H1 (cell line): ENCODE measurements around the gene XRN2. TPM values are rescaled to one million over a fixed set of nuclear protein-coding genes. Genes with fewer than 3 reads are reported as not detected.

Source experiments
- CTCF ChIA-PET: fragments of 300-600 bp; sonication (Branson Sonifier 250); formaldehyde crosslinking; loops from one replicate; lab custom pipeline; 2021; ENCODE audit not compliant: partially characterized antibody; lab: Charles Lee
- POLR2A ChIA-PET: fragments of 300-600 bp; sonication (Branson Sonifier 250); formaldehyde crosslinking; loops from one replicate; lab custom pipeline; 2021; ENCODE audit warnings: inconsistent platforms; ENCODE audit not compliant: partially characterized antibody; lab: Charles Lee
- DNase-seq, 2 experiments: peaks; one replicate each; pipeline versions ENCODE4 v3.0.0 to v3.0.0-alpha.2; 2010 to 2022; ENCODE audit warnings: low spot score in 2 of 2, low read depth in 1 of 2, mixed read lengths in 1 of 2
- FAIRE-seq: peaks from 2 replicates; lab custom pipeline; 2011; peaks lifted over from hg19 to GRCh38; lab: Jason Lieb, UNC
- H2AFZ ChIP-seq: 2 replicates; pipeline ENCODE4 v1.8.1; 2012; ENCODE audit warnings: low read length, inconsistent platforms
- H2AK5ac ChIP-seq: 2 replicates; pipeline ENCODE4 v1.6.1; 2013; ENCODE audit warnings: low read depth, low read length
- H2BK120ac ChIP-seq: replicated peaks from 2 replicates; pipeline ENCODE3; 2013; ENCODE audit warnings: low read depth, low read length, inconsistent platforms
- H2BK12ac ChIP-seq: 2 replicates; pipeline ENCODE4 v1.6.1; 2013; ENCODE audit warnings: low read depth, low read length
- H2BK15ac ChIP-seq: 2 replicates; pipeline ENCODE4 v1.6.1; 2013; ENCODE audit warnings: low read length
- H2BK20ac ChIP-seq: 2 replicates; pipeline ENCODE4 v1.6.1; 2013; ENCODE audit warnings: low read length
- H2BK5ac ChIP-seq: 2 replicates; pipeline ENCODE4 v1.6.1; 2013; ENCODE audit warnings: low read depth, low read length
- H3K14ac ChIP-seq: 2 replicates; pipeline ENCODE4 v1.6.1; 2013; ENCODE audit warnings: inconsistent platforms; ENCODE audit not compliant: insufficient read length
- H3K18ac ChIP-seq: 2 replicates; pipeline ENCODE4 v1.6.1; 2013; ENCODE audit warnings: low read length; ENCODE audit errors: extremely low read depth
- H3K23ac ChIP-seq: 2 replicates; pipeline ENCODE4 v1.6.1; 2013; ENCODE audit warnings: inconsistent platforms; ENCODE audit not compliant: insufficient read length
- H3K23me2 ChIP-seq: 2 replicates; pipeline ENCODE4 v1.6.1; 2013; ENCODE audit warnings: low read depth, low read length
- H3K27ac ChIP-seq: 2 replicates; pipeline ENCODE4 v1.6.1; 2011; ENCODE audit warnings: low read depth, low read length, inconsistent platforms
- H3K27me3 ChIP-seq, 4 experiments: replicated peaks in 1 of 4; 1 replicate in 1 of 4; 2 replicates in 3 of 4; pipeline versions ENCODE4 v1.6.1 to v1.8.1; 2011 to 2013; ENCODE audit warnings: low read length in 3 of 4, mild to moderate bottlenecking in 3 of 4, inconsistent platforms in 2 of 4, mixed read lengths in 2 of 4, moderate library complexity in 1 of 4; ENCODE audit not compliant: control insufficient read depth in 3 of 4, insufficient read depth in 3 of 4; ENCODE audit errors: extremely low read depth in 1 of 4
- H3K36me3 ChIP-seq, 4 experiments: 2 replicates each; pipeline versions ENCODE4 v1.6.1 to v1.8.1; 2011 to 2013; ENCODE audit warnings: mild to moderate bottlenecking in 4 of 4, low read length in 3 of 4, moderate library complexity in 2 of 4, control low read depth in 1 of 4, inconsistent platforms in 1 of 4; ENCODE audit not compliant: insufficient read depth in 4 of 4, control insufficient read depth in 2 of 4
- H3K4ac ChIP-seq: replicated peaks from 2 replicates; pipeline ENCODE3; 2013; ENCODE audit warnings: low read length, low read depth, mixed read lengths, inconsistent platforms; ENCODE audit not compliant: insufficient read length
- H3K4me1 ChIP-seq, 4 experiments: replicated peaks in 1 of 4; 1 replicate in 1 of 4; 2 replicates in 3 of 4; pipeline versions ENCODE4 v1.6.1 to v1.8.1; 2011 to 2013; ENCODE audit warnings: low read length in 3 of 4, inconsistent platforms in 2 of 4, mixed read lengths in 1 of 4; ENCODE audit not compliant: insufficient read depth in 4 of 4, control insufficient read depth in 3 of 4
- H3K4me2 ChIP-seq, 2 experiments: 2 replicates each; pipeline versions ENCODE4 v1.6.1 to v1.8.1; 2011 to 2013; ENCODE audit warnings: low read depth in 2 of 2, low read length in 2 of 2, control low read depth in 1 of 2, inconsistent platforms in 1 of 2, mild to moderate bottlenecking in 1 of 2; ENCODE audit not compliant: insufficient read depth in 1 of 2
- H3K4me3 ChIP-seq, 4 experiments: fragments of 200-600, 300-600 bp in 1 of 4; sonication (generic), shearing (Covaris generic), sonication (Bioruptor Twin) in 1 of 4; 2 replicates each; pipeline versions ENCODE4 v1.5.1 to v1.8.1; 2011 to 2016; ENCODE audit warnings: low read length in 4 of 4, low read depth in 3 of 4, control low read depth in 2 of 4, inconsistent platforms in 2 of 4, mild to moderate bottlenecking in 2 of 4, mixed read lengths in 1 of 4, moderate library complexity in 1 of 4; ENCODE audit not compliant: insufficient read depth in 2 of 4; ENCODE audit errors: extremely low read depth in 1 of 4
- H3K56ac ChIP-seq: replicated peaks from 2 replicates; pipeline ENCODE3; 2013; ENCODE audit warnings: low read depth, mild to moderate bottlenecking, mixed read lengths, low read length, inconsistent platforms; ENCODE audit not compliant: insufficient read length
- H3K79me1 ChIP-seq: 2 replicates; pipeline ENCODE4 v1.6.1; 2013; ENCODE audit warnings: low read depth, low read length, control low read depth
- H3K79me2 ChIP-seq, 2 experiments: 2 replicates each; pipeline versions ENCODE4 v1.6.1 to v1.8.1; 2012 to 2013; ENCODE audit warnings: low read length in 2 of 2, mild to moderate bottlenecking in 2 of 2, inconsistent platforms in 1 of 2; ENCODE audit not compliant: insufficient read depth in 2 of 2, control insufficient read depth in 1 of 2
- H3K9ac ChIP-seq, 4 experiments: replicated peaks in 1 of 4; 1 replicate in 1 of 4; 2 replicates in 3 of 4; pipeline versions ENCODE4 v1.6.1 to v1.8.1; 2011 to 2013; ENCODE audit warnings: low read depth in 3 of 4, low read length in 3 of 4, control low read depth in 2 of 4, mild to moderate bottlenecking in 2 of 4, moderate library complexity in 2 of 4, inconsistent platforms in 1 of 4; ENCODE audit errors: extremely low read depth in 1 of 4
- H3K9me3 ChIP-seq, 2 experiments: 2 replicates each; pipeline versions ENCODE4 v1.6.1 to v1.8.1; 2012 to 2013; ENCODE audit warnings: mild to moderate bottlenecking in 2 of 2, moderate library complexity in 2 of 2, control low read depth in 1 of 2, inconsistent platforms in 1 of 2, low read depth in 1 of 2, low read length in 1 of 2, mixed read lengths in 1 of 2; ENCODE audit not compliant: insufficient read depth in 2 of 2
- H4K20me1 ChIP-seq, 2 experiments: replicated peaks in 1 of 2; 2 replicates each; pipeline versions ENCODE3 to v1.8.1; 2011 to 2013; ENCODE audit warnings: inconsistent platforms in 2 of 2, low read length in 2 of 2, mild to moderate bottlenecking in 1 of 2; ENCODE audit not compliant: insufficient read depth in 2 of 2, control insufficient read depth in 1 of 2
- H4K5ac ChIP-seq: 2 replicates; pipeline ENCODE4 v1.6.1; 2013; ENCODE audit warnings: low read length, low read depth, mixed read lengths, inconsistent platforms; ENCODE audit not compliant: insufficient read length
- H4K8ac ChIP-seq: 2 replicates; pipeline ENCODE4 v1.8.0; 2013; ENCODE audit warnings: mild to moderate bottlenecking, moderate library complexity, low read length, inconsistent platforms; ENCODE audit not compliant: insufficient read depth; ENCODE audit errors: extremely low read depth
- H4K91ac ChIP-seq: replicated peaks from 2 replicates; pipeline ENCODE3; 2013; ENCODE audit warnings: low read length, mixed read lengths, inconsistent platforms; ENCODE audit not compliant: insufficient read length
- CBX5 ChIP-seq: fragments of 300-800, 300-1000 bp; sonication (generic); IDR thresholded peaks from 2 replicates; pipeline ENCODE4 v1.7.1; 2016; ENCODE audit warnings: antibody characterized with exemption, low read length, low read depth
- EGR1 ChIP-seq: IDR thresholded peaks from 2 replicates; pipeline ENCODE4 v1.6.1; 2011; ENCODE audit warnings: low read depth, low read length, borderline replicate concordance
- JUN ChIP-seq: IDR thresholded peaks from 2 replicates; pipeline ENCODE4 v1.6.1; 2011; ENCODE audit warnings: low read depth, mild to moderate bottlenecking, improper control_type of control experiment, low read length
- RBBP5 ChIP-seq: IDR thresholded peaks from 2 replicates; pipeline ENCODE4 v1.7.1; 2012; ENCODE audit warnings: low read depth, mild to moderate bottlenecking, inconsistent platforms, low read length, moderate library complexity, borderline replicate concordance
- RFX5 ChIP-seq: IDR thresholded peaks from 2 replicates; pipeline ENCODE4 v1.6.1; 2011; ENCODE audit warnings: low read depth, low read length, improper control_type of control experiment, borderline replicate concordance
- RXRA ChIP-seq: IDR thresholded peaks from 2 replicates; pipeline ENCODE4 v1.6.1; 2011; ENCODE audit warnings: low read depth, mild to moderate bottlenecking, low read length, moderate library complexity; ENCODE audit not compliant: insufficient read depth
- SIX5 ChIP-seq: IDR thresholded peaks from 2 replicates; pipeline ENCODE4 v1.6.1; 2011; ENCODE audit warnings: mild to moderate bottlenecking, low read depth, low read length
- SP1 ChIP-seq: IDR thresholded peaks from 2 replicates; pipeline ENCODE4 v1.6.1; 2011; ENCODE audit warnings: low read depth, low read length
- SP2 ChIP-seq: IDR thresholded peaks from 2 replicates; pipeline ENCODE4 v1.6.1; 2012; ENCODE audit warnings: mild to moderate bottlenecking, low read length, inconsistent platforms
- SUZ12 ChIP-seq: fragments of 200-600 bp; sonication (generic); IDR thresholded peaks from 2 replicates; pipeline ENCODE4 v1.6.1; 2012; ENCODE audit warnings: mild to moderate bottlenecking, inconsistent platforms, low read length, moderate library complexity, mixed read lengths
- TEAD4 ChIP-seq: IDR thresholded peaks from 2 replicates; pipeline ENCODE4 v1.6.1; 2012; ENCODE audit warnings: low read depth, low read length, inconsistent platforms, mixed read lengths
- YY1 ChIP-seq: IDR thresholded peaks from 2 replicates; pipeline ENCODE4 v1.6.1; 2011; ENCODE audit warnings: low read depth, mild to moderate bottlenecking, low read length
- polyA plus RNA-seq, 7 experiments: library from polyadenylated mRNA; depleted of rRNA in 3 of 7; stranded (reverse) in 5 of 7; unstranded in 2 of 7; fragments of >200 nt in 5 of 7; fragments of 200-250 nt in 2 of 7; gene quantifications; 1 replicate in 5 of 7; 2 replicates in 1 of 7; 4 replicates in 1 of 7; pipeline versions ENCODE4 v1.2.1 to v1.2.3, GENCODE V29; 2011 to 2013; ENCODE audit warnings: missing spikeins in 2 of 7, mixed read lengths in 2 of 7
- total RNA-seq: library from RNA; stranded (reverse); fragmentation: NEBNext Ultra II Directional; extraction: Animal tissue kit (Norgen Biotek cat#: 25700); gene quantifications from 2 replicates; pipeline ENCODE4 v1.2.1, GENCODE V29; 2021
- TF ChIP-seq, protein P1 (sequence below): IDR thresholded peaks from 2 replicates; pipeline ENCODE4 v1.6.1; 2012; ENCODE audit warnings: low read length, inconsistent platforms
- TF ChIP-seq, protein P2 (sequence below): IDR thresholded peaks from 2 replicates; pipeline ENCODE4 v1.6.1; 2012; ENCODE audit warnings: inconsistent platforms

The XRN2 gene
- total and polyA plus RNA-seq, 2 of the 8 experiments (the other 6 are each of a cell fraction or from before 2014, with no cell fraction given), result 60.3 to 139 TPM

DNA sequence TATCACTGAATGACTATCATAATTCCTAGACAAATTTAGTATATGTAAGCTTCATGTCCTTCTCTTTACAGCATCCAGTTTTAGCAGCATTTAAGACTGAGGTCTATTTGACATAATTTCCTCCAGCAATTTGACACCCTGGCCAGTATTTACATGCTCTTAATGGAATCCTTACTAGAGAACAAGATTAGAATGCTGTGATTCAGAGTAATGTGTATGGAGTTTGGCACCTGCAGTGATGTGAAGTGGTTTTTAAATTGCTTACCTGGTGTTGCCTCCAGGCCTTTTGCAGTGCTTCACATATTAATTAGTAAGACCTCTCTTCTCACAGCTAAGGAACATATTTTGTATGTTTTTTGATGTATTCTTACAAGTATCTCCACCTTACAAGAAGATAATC is 84.4 kb downstream of the XRN2 start:
- no peak overlapping the region for H2BK12ac ChIP-seq
- POLR2A ChIA-PET, result interaction anchor here (0.6 kb wide), 1 partner anchor 75 kb away, joined by 3 read pairs; no protein-coding TSS in a partner anchor
- H4K20me1 ChIP-seq, result peaks cover 0 to 7% of the 10 kb centered on the region in 2 experiments
- no peaks in the 10 kb centered on the region for H3K4me1 ChIP-seq
- H2BK20ac ChIP-seq, result no peak overlapping the region
- no peak overlapping the region for H4K8ac ChIP-seq
- no peak overlapping the region for H3K4ac ChIP-seq
- no peak overlapping the region for H4K5ac ChIP-seq
- peaks cover 3% of the 10 kb centered on the region; the same call in 1 of the 2 replicates for H3K23me2 ChIP-seq
- DNase-seq (no peak), FAIRE-seq (no peak)
- H3K23ac ChIP-seq, result no peak overlapping the region
- no peak overlapping the region for H3K14ac ChIP-seq
- no peak overlapping the region for H2BK120ac ChIP-seq
- no peak overlapping the region for H3K4me3 ChIP-seq
- H4K91ac ChIP-seq, result no peak overlapping the region
- no peaks in the 10 kb centered on the region for H3K9me3 ChIP-seq
- no peak overlapping the region for H2AK5ac ChIP-seq
- H3K36me3 ChIP-seq, result peaks cover 3 to 36% (median 14%) of the 10 kb centered on the region in 4 experiments; a peak in 7 of 8 replicates
- no peaks in the 10 kb centered on the region for H3K79me1 ChIP-seq
- CTCF ChIA-PET, result interaction anchor here (1.0 kb wide), 1 partner anchor 118 kb away, joined by 6 read pairs; no protein-coding TSS in a partner anchor
- peaks cover 5 to 17% (median 9%) of the 10 kb centered on the region in 4 experiments for H3K27me3 ChIP-seq
- H3K9ac ChIP-seq, result no peak overlapping the region
- no peak overlapping the region for H3K4me2 ChIP-seq
- H3K18ac ChIP-seq, result no peak overlapping the region
- no peak overlapping the region for H2AFZ ChIP-seq
- no peak overlapping the region for H3K56ac ChIP-seq
- H3K79me2 ChIP-seq, result no peaks in the 10 kb centered on the region
- no peak overlapping the region for H2BK5ac ChIP-seq
- H3K27ac ChIP-seq, result no peak overlapping the region
- no peak overlapping the region for H2BK15ac ChIP-seq
- TF ChIP-seq SP2 (no peak), EGR1 (no peak), SUZ12 (no peak), RXRA (no peak), RFX5 (no peak), TEAD4 (no peak), CBX5 (no peak), RBBP5 (no peak), JUN (no peak), YY1 (no peak), SP1 (no peak), SIX5 (no peak)
- TF ChIP-seq, protein P1, sequence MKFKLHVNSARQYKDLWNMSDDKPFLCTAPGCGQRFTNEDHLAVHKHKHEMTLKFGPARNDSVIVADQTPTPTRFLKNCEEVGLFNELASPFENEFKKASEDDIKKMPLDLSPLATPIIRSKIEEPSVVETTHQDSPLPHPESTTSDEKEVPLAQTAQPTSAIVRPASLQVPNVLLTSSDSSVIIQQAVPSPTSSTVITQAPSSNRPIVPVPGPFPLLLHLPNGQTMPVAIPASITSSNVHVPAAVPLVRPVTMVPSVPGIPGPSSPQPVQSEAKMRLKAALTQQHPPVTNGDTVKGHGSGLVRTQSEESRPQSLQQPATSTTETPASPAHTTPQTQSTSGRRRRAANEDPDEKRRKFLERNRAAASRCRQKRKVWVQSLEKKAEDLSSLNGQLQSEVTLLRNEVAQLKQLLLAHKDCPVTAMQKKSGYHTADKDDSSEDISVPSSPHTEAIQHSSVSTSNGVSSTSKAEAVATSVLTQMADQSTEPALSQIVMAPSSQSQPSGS, result no peak
- TF ChIP-seq, protein P2, sequence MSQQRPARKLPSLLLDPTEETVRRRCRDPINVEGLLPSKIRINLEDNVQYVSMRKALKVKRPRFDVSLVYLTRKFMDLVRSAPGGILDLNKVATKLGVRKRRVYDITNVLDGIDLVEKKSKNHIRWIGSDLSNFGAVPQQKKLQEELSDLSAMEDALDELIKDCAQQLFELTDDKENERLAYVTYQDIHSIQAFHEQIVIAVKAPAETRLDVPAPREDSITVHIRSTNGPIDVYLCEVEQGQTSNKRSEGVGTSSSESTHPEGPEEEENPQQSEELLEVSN, result no peak
